Measurements from ENCODE around the gene TMEM167A.
A peak's percentile ranks its signal among the peaks of the same experiment; 100 is the strongest.

Gene TMEM167A
- total RNA-seq = 72.6 reads per million, percentile 76 among the genes with 10 or more reads in this experiment

- peak; percentile 91 for DNase-seq
These were observed at the start of gene TMEM167A, which contains the start of gene XRCC4 for GRCh38 chr5:83076742-83077661. TMEM167A (minus strand) TSS chr5:83077394; CDS start chr5:83077323, 71 bp downstream. XRCC4 (plus strand) TSS chr5:83077547; CDS start chr5:83104920, 27,373 bp downstream.

- DNase-seq = no peak
These were observed 49.3 kb upstream of the TMEM167A start for GRCh38 chr5:83126501-83126900.

- DNase-seq = no peak
These were observed 48.4 kb upstream of the TMEM167A start for GRCh38 chr5:83125560-83125959.

GRCh38 chr5:83124593-83124992 is 47.4 kb upstream of the TMEM167A start:
- DNase-seq = no peak

GRCh38 chr5:83118976-83119375 is 41.8 kb upstream of the TMEM167A start:
- DNase-seq = no peak

GRCh38 chr5:83118471-83118870 is 41.3 kb upstream of the TMEM167A start:
- DNase-seq = no peak

GRCh38 chr5:83115816-83116215 is 38.6 kb upstream of the TMEM167A start:
- DNase-seq = no peak

- no peak for DNase-seq
These were observed 32.2 kb upstream of the TMEM167A start for GRCh38 chr5:83109380-83109779.

GRCh38 chr5:83107692-83108420 is 30.7 kb upstream of the TMEM167A start:
- no peak for DNase-seq

- DNase-seq = no peak
These were observed 26.8 kb upstream of the TMEM167A start for GRCh38 chr5:83104021-83104420.

GRCh38 chr5:83102364-83102980 is 25.3 kb upstream of the TMEM167A start:
- no peak for DNase-seq

GRCh38 chr5:83101514-83101913 is 24.3 kb upstream of the TMEM167A start:
- DNase-seq = no peak

- DNase-seq = no peak
These were observed 22.3 kb upstream of the TMEM167A start for GRCh38 chr5:83099445-83099844.

- DNase-seq = no peak
These were observed 21.8 kb upstream of the TMEM167A start for GRCh38 chr5:83099001-83099400.

- DNase-seq = no peak
These were observed 20.6 kb upstream of the TMEM167A start for GRCh38 chr5:83097689-83098231.

GRCh38 chr5:83096660-83097339 is 19.6 kb upstream of the TMEM167A start:
- DNase-seq = no peak

- no peak for DNase-seq
These were observed 18.9 kb upstream of the TMEM167A start for GRCh38 chr5:83095957-83096539.

- DNase-seq = no peak
These were observed 18.2 kb upstream of the TMEM167A start for GRCh38 chr5:83095163-83095956.

- no peak for DNase-seq
These were observed 16.5 kb upstream of the TMEM167A start for GRCh38 chr5:83093692-83094091.

- DNase-seq = no peak
These were observed 15.4 kb upstream of the TMEM167A start for GRCh38 chr5:83092619-83093018.

GRCh38 chr5:83090169-83090568 is 13.0 kb upstream of the TMEM167A start:
- DNase-seq = no peak
